Vagina (tissue), 2 donors: Measurements from ENCODE around the gene ADAMTS17. TPM values are rescaled to one million over a fixed set of nuclear protein-coding genes. Genes with fewer than 3 reads are reported as not detected.

ENCODE experiments used
- DNase-seq, 2 donors: peaks; one replicate each; pipeline ENCODE4 v3.0.0-alpha.2; 2017; ENCODE audit errors: extremely low spot score in 2 of 2
- H3K27ac ChIP-seq: fragments of 200-600 bp; sonication (generic); one replicate; pipeline ENCODE4 v1.5.1; 2019
- H3K27me3 ChIP-seq: fragments of 200-600 bp; sonication (generic); one replicate; pipeline ENCODE4 v1.5.1; 2019
- H3K36me3 ChIP-seq, 2 donors: fragments of 200-600 bp; sonication (generic); one replicate each; pipeline ENCODE4 v1.5.1; 2017 to 2019
- H3K4me1 ChIP-seq: fragments of 200-600 bp; sonication (generic); one replicate; pipeline ENCODE4 v1.5.1; 2019
- H3K4me3 ChIP-seq, 2 donors: fragments of 200-600 bp; sonication (generic); 1 replicate in 1 of 2; 2 replicates in 1 of 2; pipeline ENCODE4 v1.5.1; 2016 to 2019
- H3K9me3 ChIP-seq: fragments of 200-600 bp; sonication (generic); one replicate; pipeline ENCODE4 v1.5.1; 2019
- POLR2A ChIP-seq, 2 donors: fragments of 450-650 bp; IDR thresholded peaks; one replicate each; pipeline ENCODE4 v1.6.1; 2017; ENCODE audit warnings: antibody characterized with exemption in 2 of 2, mild to moderate bottlenecking in 2 of 2, moderate library complexity in 2 of 2
- POLR2AphosphoS5 ChIP-seq, 2 donors: sonication (generic); formaldehyde crosslinking; IDR thresholded peaks; one replicate each; pipeline ENCODE4 v1.9.0; 2017; ENCODE audit warnings: antibody characterized with exemption in 2 of 2, mild to moderate bottlenecking in 2 of 2, low read depth in 1 of 2; ENCODE audit not compliant: insufficient read depth in 1 of 2
- intact Hi-C: fragments of 100-400 bp; cut with DNase I; formaldehyde crosslinking; loops from one replicate; pipeline ENCODE4 v1.15.1; 2023
- total RNA-seq: library from RNA; depleted of rRNA; stranded (reverse); fragments of >200 nt; gene quantifications from one replicate; pipeline ENCODE4 v1.2.3, GENCODE V29; 2016
- TF ChIP-seq, protein P1 (sequence below), 3 experiments: fragments of 450-650 bp in 2 of 3; fragments of 200-600 bp in 1 of 3; sonication (generic) in 1 of 3; IDR thresholded peaks; one replicate each; pipeline ENCODE4 v1.5.1; 2017 to 2019; ENCODE audit warnings: antibody characterized with exemption in 3 of 3, mild to moderate bottlenecking in 2 of 3, moderate library complexity in 2 of 3

Gene ADAMTS17
- total RNA-seq, 1 donor from 2014 or later = 16.0 TPM

DNA sequence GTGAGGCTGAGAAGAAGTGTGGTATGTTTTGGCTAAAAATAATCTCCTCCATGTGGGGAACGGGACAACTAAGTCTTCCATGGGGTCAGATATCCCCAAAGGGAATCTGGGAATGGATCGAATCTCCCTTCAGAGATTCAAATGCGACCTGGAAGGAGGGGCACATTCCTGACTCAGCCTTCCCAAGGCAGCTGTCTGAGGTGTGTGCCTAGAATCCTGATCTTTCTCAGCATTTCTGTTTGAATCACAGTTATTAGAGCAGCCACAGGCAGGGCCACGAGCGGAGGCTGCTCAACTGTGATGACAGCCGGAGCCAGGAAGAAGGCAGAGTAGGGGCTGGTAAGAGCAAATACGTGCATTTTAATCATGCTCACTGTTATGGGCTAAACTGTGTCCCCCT lies 135.1 kb downstream of the ADAMTS17 start:
- no peak for DNase-seq
- Histone ChIP-seq H3K9me3 (no peaks in the 10 kb centered on the region), H3K27ac (no peak overlapping the region), H3K4me1 (peaks cover 24% of the 10 kb centered on the region), H3K36me3 (no peaks in the 10 kb centered on the region), H3K27me3 (no peaks in the 10 kb centered on the region), H3K4me3 (no peak overlapping the region)
- intact Hi-C loops = no loop called here
- no peak for TF ChIP-seq POLR2AphosphoS5 (IDR thresholded peaks at IDR 0.05; ENCODE audit: insufficient read depth in 1 of 2, low read depth in 1 of 2)
- no peak for TF ChIP-seq POLR2A (IDR thresholded peaks at IDR 0.05)
- TF ChIP-seq, protein P1, sequence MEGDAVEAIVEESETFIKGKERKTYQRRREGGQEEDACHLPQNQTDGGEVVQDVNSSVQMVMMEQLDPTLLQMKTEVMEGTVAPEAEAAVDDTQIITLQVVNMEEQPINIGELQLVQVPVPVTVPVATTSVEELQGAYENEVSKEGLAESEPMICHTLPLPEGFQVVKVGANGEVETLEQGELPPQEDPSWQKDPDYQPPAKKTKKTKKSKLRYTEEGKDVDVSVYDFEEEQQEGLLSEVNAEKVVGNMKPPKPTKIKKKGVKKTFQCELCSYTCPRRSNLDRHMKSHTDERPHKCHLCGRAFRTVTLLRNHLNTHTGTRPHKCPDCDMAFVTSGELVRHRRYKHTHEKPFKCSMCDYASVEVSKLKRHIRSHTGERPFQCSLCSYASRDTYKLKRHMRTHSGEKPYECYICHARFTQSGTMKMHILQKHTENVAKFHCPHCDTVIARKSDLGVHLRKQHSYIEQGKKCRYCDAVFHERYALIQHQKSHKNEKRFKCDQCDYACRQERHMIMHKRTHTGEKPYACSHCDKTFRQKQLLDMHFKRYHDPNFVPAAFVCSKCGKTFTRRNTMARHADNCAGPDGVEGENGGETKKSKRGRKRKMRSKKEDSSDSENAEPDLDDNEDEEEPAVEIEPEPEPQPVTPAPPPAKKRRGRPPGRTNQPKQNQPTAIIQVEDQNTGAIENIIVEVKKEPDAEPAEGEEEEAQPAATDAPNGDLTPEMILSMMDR (IDR thresholded peaks at IDR 0.05) = no peak

DNA sequence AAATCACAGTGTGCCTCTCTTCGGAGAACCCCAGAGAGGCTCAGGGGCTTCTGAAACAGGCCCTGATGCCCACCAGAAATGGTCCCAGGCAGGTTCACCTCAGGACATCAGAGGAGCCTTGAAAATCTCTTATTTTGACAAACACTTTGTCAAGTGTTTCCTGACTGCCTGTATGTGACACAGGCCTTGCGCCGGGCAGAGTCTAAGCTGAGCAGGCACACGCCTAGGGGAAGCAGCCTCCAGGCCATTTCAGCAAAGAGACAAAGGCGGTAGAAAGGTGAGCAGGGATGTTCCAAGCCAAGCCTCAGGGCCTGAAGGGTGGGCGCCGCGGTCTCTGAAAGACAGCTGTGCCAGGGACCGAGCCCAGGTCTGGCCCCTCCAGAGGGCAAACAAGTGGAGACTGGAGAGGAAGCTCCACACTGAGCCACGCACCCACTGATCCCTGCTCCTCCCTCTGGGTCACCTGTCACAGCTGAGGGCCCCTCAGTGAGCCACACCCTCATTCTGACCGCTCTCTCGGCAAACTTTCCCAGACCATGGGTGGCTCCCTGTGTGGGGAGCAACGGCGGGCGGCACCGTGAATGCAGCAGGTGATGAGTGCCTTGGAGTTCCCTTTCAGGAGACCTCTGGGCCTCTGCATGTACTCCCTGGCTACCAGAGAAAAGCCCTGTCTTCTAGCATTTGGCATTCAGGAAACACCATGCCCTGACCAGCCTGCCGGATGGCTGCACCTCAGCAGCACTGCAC lies 136.1 kb downstream of the ADAMTS17 start:
- Histone ChIP-seq H3K4me1 (peaks cover 24% of the 10 kb centered on the region), H3K27me3 (no peaks in the 10 kb centered on the region), H3K36me3 (no peaks in the 10 kb centered on the region), H3K9me3 (no peaks in the 10 kb centered on the region), H3K4me3 (no peak overlapping the region), H3K27ac (no peak overlapping the region)
- TF ChIP-seq, protein P1 (IDR thresholded peaks at IDR 0.05) = no peak
- no peak for TF ChIP-seq POLR2A (IDR thresholded peaks at IDR 0.05)
- TF ChIP-seq POLR2AphosphoS5 (IDR thresholded peaks at IDR 0.05; ENCODE audit: insufficient read depth in 1 of 2, low read depth in 1 of 2) = no peak
- intact Hi-C loops = no loop called here
- DNase-seq = no peak

DNA sequence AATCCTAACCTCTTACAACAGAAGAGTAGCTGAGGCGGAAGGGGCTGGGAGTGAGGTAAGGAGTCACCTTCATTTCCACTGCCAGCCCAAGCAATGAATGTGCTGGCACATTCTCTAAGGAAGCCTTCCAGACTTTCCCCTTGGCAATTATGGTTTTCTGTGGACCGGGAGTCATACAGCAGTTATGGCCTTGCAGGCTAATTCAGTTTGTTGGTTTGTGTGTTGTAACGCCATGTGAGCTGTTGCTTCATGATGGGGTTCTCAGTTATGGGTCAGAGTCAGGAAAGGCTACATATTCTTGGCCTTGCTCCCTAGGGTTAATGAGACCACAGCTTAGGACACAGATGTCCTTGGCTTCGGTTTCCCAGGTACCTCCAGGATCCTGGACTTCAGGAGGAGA lies 137.0 kb downstream of the ADAMTS17 start:
- H3K36me3 ChIP-seq = no peaks in the 10 kb centered on the region
- H3K4me3 ChIP-seq = no peak overlapping the region
- no peak for DNase-seq
- H3K4me1 ChIP-seq = peaks cover 24% of the 10 kb centered on the region
- H3K27me3 ChIP-seq = no peaks in the 10 kb centered on the region
- no peaks in the 10 kb centered on the region for H3K9me3 ChIP-seq
- no peak for TF ChIP-seq POLR2AphosphoS5 (IDR thresholded peaks at IDR 0.05; ENCODE audit: insufficient read depth in 1 of 2, low read depth in 1 of 2)
- TF ChIP-seq, protein P1 (IDR thresholded peaks at IDR 0.05) = no peak
- no peak for TF ChIP-seq POLR2A (IDR thresholded peaks at IDR 0.05)
- H3K27ac ChIP-seq = no peak overlapping the region
- intact Hi-C loops = no loop called here

DNA sequence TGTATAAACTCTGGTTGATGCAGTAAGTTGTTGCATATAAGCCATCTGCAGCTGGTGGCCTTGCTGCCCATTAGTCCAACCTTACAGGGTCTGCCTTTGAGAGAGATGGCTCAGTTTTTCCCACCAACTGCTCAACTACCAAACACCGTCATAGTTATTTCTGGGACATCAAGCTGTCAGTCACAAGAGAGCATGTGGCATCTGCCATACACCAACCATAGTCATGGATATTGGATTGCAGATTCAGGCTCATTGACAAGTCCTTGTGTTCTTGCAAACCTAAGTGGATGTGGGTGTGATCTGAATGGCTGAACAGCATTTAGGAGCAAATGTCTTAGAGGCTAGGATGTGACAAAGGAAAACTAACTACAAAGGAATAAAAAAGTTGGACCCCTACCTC lies 137.6 kb downstream of the ADAMTS17 start:
- Histone ChIP-seq H3K4me1 (peaks cover 24% of the 10 kb centered on the region), H3K4me3 (no peak overlapping the region), H3K27ac (no peak overlapping the region), H3K36me3 (no peaks in the 10 kb centered on the region), H3K9me3 (no peaks in the 10 kb centered on the region), H3K27me3 (no peaks in the 10 kb centered on the region)
- intact Hi-C loops = no loop called here
- no peak for DNase-seq
- TF ChIP-seq POLR2AphosphoS5 (IDR thresholded peaks at IDR 0.05; ENCODE audit: insufficient read depth in 1 of 2, low read depth in 1 of 2) = no peak
- TF ChIP-seq POLR2A (IDR thresholded peaks at IDR 0.05) = no peak
- TF ChIP-seq, protein P1 (IDR thresholded peaks at IDR 0.05) = no peak

DNA sequence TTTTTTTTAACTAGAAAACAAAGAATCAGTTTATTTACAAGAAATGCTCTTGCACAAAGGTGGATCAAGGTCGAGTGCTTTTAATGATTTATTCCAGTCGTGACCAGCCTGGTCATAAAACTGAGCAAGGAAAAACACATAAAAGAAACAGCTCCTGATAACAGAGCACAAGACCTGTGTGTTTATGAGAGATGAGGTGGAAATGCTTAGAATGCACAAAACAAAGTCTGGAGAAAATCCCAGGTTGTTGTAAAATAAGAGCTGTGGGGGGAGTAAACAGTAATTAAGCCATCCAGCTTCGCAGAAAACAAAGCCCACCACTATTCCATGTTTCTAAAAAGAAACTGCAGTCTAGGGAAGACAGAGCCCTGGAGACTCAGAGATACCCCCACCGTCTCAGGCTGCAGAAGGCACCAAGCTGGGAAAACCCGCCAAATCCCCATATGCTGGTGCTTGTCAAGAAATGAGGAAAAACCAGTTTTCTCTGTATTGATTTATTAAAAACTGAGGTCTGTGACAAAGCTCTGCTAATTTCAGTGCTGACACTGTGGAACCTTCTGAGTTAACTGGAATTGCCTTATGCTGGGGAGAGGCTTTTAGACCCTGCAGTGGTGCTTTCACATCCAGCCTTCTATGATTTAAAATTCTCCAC lies 139.3 kb downstream of the ADAMTS17 start:
- no peaks in the 10 kb centered on the region for H3K9me3 ChIP-seq
- H3K4me3 ChIP-seq = no peak overlapping the region
- H3K27ac ChIP-seq = no peak overlapping the region
- no peaks in the 10 kb centered on the region for H3K36me3 ChIP-seq
- H3K4me1 ChIP-seq = peaks cover 19% of the 10 kb centered on the region
- TF ChIP-seq POLR2A (IDR thresholded peaks at IDR 0.05) (no peak), POLR2AphosphoS5 (IDR thresholded peaks at IDR 0.05; ENCODE audit: insufficient read depth in 1 of 2, low read depth in 1 of 2) (no peak)
- TF ChIP-seq, protein P1 (IDR thresholded peaks at IDR 0.05) = no peak
- intact Hi-C loops = no loop called here
- H3K27me3 ChIP-seq = no peaks in the 10 kb centered on the region
- no peak for DNase-seq
